GM19328 (cell line): ENCODE measurements around the gene GAB1.

Source experiments
- ATAC-seq: cut with Tn5 transposase; IDR thresholded peaks from one replicate; pipeline ENCODE4 v1.9.1; 2021; ENCODE audit warnings: mild to moderate bottlenecking, moderate library complexity; ENCODE audit not compliant: unreplicated experiment

The GAB1 gene

GRCh38 chr4:143383005-143383574 lies 46.4 kb downstream of the GAB1 start:
- no peak for ATAC-seq

GRCh38 chr4:143384381-143384994 lies 47.8 kb downstream of the GAB1 start:
- no peak for ATAC-seq

- no peak for ATAC-seq
These were observed 50.1 kb downstream of the GAB1 start for GRCh38 chr4:143386812-143387211.

- ATAC-seq = no peak
These were observed 53.0 kb downstream of the GAB1 start for GRCh38 chr4:143389579-143390195.

GRCh38 chr4:143390764-143391163 lies 54.1 kb downstream of the GAB1 start:
- no peak for ATAC-seq

GRCh38 chr4:143391261-143391660 lies 54.6 kb downstream of the GAB1 start:
- no peak for ATAC-seq

GRCh38 chr4:143391895-143392294 lies 55.2 kb downstream of the GAB1 start:
- no peak for ATAC-seq

- no peak for ATAC-seq
These were observed 56.5 kb downstream of the GAB1 start for GRCh38 chr4:143393195-143393594.

GRCh38 chr4:143394739-143395453 lies 58.2 kb downstream of the GAB1 start:
- ATAC-seq = no peak

- ATAC-seq = no peak
These were observed 60.0 kb downstream of the GAB1 start for GRCh38 chr4:143396695-143397094.

GRCh38 chr4:143397335-143397734 lies 60.7 kb downstream of the GAB1 start:
- no peak for ATAC-seq

- ATAC-seq = no peak
These were observed 61.2 kb downstream of the GAB1 start for GRCh38 chr4:143397887-143398286.

GRCh38 chr4:143399113-143399949 lies 62.7 kb downstream of the GAB1 start:
- no peak for ATAC-seq

- no peak for ATAC-seq
These were observed 63.4 kb downstream of the GAB1 start for GRCh38 chr4:143400082-143400481.

GRCh38 chr4:143402776-143403552 lies 66.3 kb downstream of the GAB1 start:
- ATAC-seq = no peak

GRCh38 chr4:143403553-143403820 lies 66.8 kb downstream of the GAB1 start:
- no peak for ATAC-seq

GRCh38 chr4:143404555-143404954 lies 67.9 kb downstream of the GAB1 start:
- peak; percentile 94 for ATAC-seq

- no peak for ATAC-seq
These were observed 68.5 kb downstream of the GAB1 start for GRCh38 chr4:143405075-143405730.

- ATAC-seq = no peak
These were observed 69.8 kb downstream of the GAB1 start for GRCh38 chr4:143406523-143406922.

GRCh38 chr4:143407474-143407873 lies 70.8 kb downstream of the GAB1 start:
- ATAC-seq = no peak
